Neural progenitor cell (in vitro differentiated cells): ENCODE measurements around the gene BOD1L1. TPM values are rescaled to one million over a fixed set of nuclear protein-coding genes. Genes with fewer than 3 reads are reported as not detected.

Experiments
- DNase-seq: peaks from one replicate; pipeline ENCODE4 v3.0.0-alpha.2; 2016; ENCODE audit warnings: low spot score
- H2AFZ ChIP-seq: fragments of 200-600 bp; sonication (generic); replicated peaks from 2 replicates; pipeline ENCODE4 v1.6.1; 2016; ENCODE audit warnings: antibody characterized with exemption
- H3F3A ChIP-seq: fragments of 200-600 bp; sonication (generic); 2 replicates; pipeline ENCODE4 v1.6.1; 2016; ENCODE audit warnings: antibody characterized with exemption, low read depth
- H3K27ac ChIP-seq: fragments of 200-600 bp; sonication (generic); 2 replicates; pipeline ENCODE4 v1.5.1; 2016; ENCODE audit warnings: mild to moderate bottlenecking
- H3K27me3 ChIP-seq: fragments of 200-600 bp; sonication (generic); 2 replicates; pipeline ENCODE4 v1.6.1; 2016; ENCODE audit warnings: mild to moderate bottlenecking, moderate library complexity
- H3K36me3 ChIP-seq: fragments of 200-600 bp; sonication (generic); 2 replicates; pipeline ENCODE4 v1.5.1; 2016
- H3K4me1 ChIP-seq: fragments of 200-600 bp; sonication (generic); 2 replicates; pipeline ENCODE4 v1.6.1; 2016; ENCODE audit warnings: mixed run types
- H3K4me2 ChIP-seq: fragments of 200-600 bp; sonication (generic); 2 replicates; pipeline ENCODE4 v1.6.1; 2016
- H3K4me3 ChIP-seq: fragments of 200-600 bp; sonication (generic); 2 replicates; pipeline ENCODE4 v1.5.1; 2016
- H3K79me2 ChIP-seq: fragments of 200-600 bp; sonication (generic); 2 replicates; pipeline ENCODE4 v1.6.1; 2016; ENCODE audit warnings: low read depth
- H3K9ac ChIP-seq: fragments of 200-600 bp; sonication (generic); 2 replicates; pipeline ENCODE4 v1.6.1; 2016
- H3K9me3 ChIP-seq: fragments of 200-600 bp; sonication (generic); 2 replicates; pipeline ENCODE4 v1.5.1; 2016; ENCODE audit warnings: low read depth
- H4K20me1 ChIP-seq: fragments of 200-600 bp; sonication (generic); 2 replicates; pipeline ENCODE4 v1.6.1; 2016; ENCODE audit warnings: low read depth
- H3K27ac Mint-ChIP-seq: 3 replicates; pipeline ENCODE4 v1.8.0; 2021; ENCODE audit warnings: mixed read lengths
- H3K27me3 Mint-ChIP-seq: 2 replicates; pipeline ENCODE4 v1.8.0; 2022; ENCODE audit warnings: low read depth, mild to moderate bottlenecking, inconsistent platforms, moderate library complexity, mixed read lengths; ENCODE audit not compliant: insufficient read depth
- H3K36me3 Mint-ChIP-seq: 3 replicates; pipeline ENCODE4 v1.8.0; 2021; ENCODE audit warnings: mixed read lengths
- H3K4me1 Mint-ChIP-seq: 3 replicates; pipeline ENCODE4 v1.8.0; 2021; ENCODE audit warnings: mixed read lengths
- H3K4me3 Mint-ChIP-seq: 3 replicates; pipeline ENCODE4 v1.8.0; 2021; ENCODE audit warnings: mild to moderate bottlenecking, moderate library complexity, mixed read lengths
- H3K9me3 Mint-ChIP-seq: 3 replicates; pipeline ENCODE4 v1.8.0; 2020; ENCODE audit warnings: mixed read lengths
- EZH2 ChIP-seq: fragments of 200-600 bp; sonication (generic); IDR thresholded peaks from 2 replicates; pipeline ENCODE4 v1.6.1; 2017; ENCODE audit warnings: antibody characterized with exemption, mild to moderate bottlenecking, moderate library complexity
- EZH2phosphoT487 ChIP-seq: fragments of 200-600 bp; sonication (generic); IDR thresholded peaks from 2 replicates; pipeline ENCODE4 v1.6.1; 2017; ENCODE audit warnings: antibody characterized with exemption
- total RNA-seq: library from RNA; depleted of rRNA; stranded (reverse); fragments of >200 nt; gene quantifications from 2 replicates; pipeline ENCODE4 v1.2.3, GENCODE V29; 2015; ENCODE audit warnings: low replicate concordance
- TF ChIP-seq, protein P1 (sequence below): fragments of 200-600 bp; sonication (generic); IDR thresholded peaks from 2 replicates; pipeline ENCODE4 v1.5.1; 2017; ENCODE audit warnings: antibody characterized with exemption, mild to moderate bottlenecking

The BOD1L1 gene
- total RNA-seq, 1 donor from 2014 or later: 32.5 TPM

DNA sequence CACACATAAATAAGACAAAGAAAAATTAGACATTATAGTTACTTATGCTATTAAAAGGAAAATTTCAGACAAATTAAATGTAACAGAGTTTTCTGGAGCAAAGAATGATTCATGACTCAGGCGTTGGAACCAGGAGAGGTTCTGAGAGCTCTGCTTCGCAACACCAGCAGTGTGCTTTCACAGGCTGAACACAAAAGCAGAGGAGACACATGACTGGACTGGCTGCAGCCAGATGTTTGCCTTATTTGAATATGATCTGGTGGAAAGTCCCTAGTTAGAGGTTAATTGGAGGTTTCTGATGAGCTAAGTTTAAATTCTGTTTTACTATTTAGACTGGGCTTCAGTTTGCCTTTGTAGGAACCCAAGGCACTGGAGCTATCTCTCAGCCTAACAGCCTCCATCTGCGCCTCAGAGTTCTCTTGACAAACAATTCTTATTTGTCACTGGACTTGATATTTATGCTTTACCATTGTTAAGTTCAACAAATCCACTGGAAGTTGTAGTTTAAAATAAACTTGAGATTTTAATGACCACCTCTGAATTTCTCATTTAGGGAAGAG lies 16.2 kb downstream of the BOD1L1 start:
- H3K4me1 Mint-ChIP-seq: no peaks in the 10 kb centered on the region
- Histone ChIP-seq H4K20me1 (no peaks in the 10 kb centered on the region), H3K4me2 (no peak overlapping the region), H3K27me3 (no peaks in the 10 kb centered on the region), H3F3A (no peaks in the 10 kb centered on the region), H3K27ac (no peak overlapping the region), H3K9ac (no peak overlapping the region), H3K4me1 (no peaks in the 10 kb centered on the region), H3K4me3 (no peak overlapping the region), H2AFZ (no peak overlapping the region), H3K79me2 (no peaks in the 10 kb centered on the region), H3K36me3 (peaks cover 27% of the 10 kb centered on the region), H3K9me3 (no peaks in the 10 kb centered on the region)
- TF ChIP-seq EZH2phosphoT487: no peak
- TF ChIP-seq, protein P1, sequence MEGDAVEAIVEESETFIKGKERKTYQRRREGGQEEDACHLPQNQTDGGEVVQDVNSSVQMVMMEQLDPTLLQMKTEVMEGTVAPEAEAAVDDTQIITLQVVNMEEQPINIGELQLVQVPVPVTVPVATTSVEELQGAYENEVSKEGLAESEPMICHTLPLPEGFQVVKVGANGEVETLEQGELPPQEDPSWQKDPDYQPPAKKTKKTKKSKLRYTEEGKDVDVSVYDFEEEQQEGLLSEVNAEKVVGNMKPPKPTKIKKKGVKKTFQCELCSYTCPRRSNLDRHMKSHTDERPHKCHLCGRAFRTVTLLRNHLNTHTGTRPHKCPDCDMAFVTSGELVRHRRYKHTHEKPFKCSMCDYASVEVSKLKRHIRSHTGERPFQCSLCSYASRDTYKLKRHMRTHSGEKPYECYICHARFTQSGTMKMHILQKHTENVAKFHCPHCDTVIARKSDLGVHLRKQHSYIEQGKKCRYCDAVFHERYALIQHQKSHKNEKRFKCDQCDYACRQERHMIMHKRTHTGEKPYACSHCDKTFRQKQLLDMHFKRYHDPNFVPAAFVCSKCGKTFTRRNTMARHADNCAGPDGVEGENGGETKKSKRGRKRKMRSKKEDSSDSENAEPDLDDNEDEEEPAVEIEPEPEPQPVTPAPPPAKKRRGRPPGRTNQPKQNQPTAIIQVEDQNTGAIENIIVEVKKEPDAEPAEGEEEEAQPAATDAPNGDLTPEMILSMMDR: no peak
- TF ChIP-seq EZH2: no peak
- no peaks in the 10 kb centered on the region for H3K9me3 Mint-ChIP-seq
- H3K27me3 Mint-ChIP-seq: no peaks in the 10 kb centered on the region
- H3K4me3 Mint-ChIP-seq: no peak overlapping the region
- H3K36me3 Mint-ChIP-seq: peaks cover 8% of the 10 kb centered on the region
- no peak overlapping the region for H3K27ac Mint-ChIP-seq
- no peak for DNase-seq

DNA sequence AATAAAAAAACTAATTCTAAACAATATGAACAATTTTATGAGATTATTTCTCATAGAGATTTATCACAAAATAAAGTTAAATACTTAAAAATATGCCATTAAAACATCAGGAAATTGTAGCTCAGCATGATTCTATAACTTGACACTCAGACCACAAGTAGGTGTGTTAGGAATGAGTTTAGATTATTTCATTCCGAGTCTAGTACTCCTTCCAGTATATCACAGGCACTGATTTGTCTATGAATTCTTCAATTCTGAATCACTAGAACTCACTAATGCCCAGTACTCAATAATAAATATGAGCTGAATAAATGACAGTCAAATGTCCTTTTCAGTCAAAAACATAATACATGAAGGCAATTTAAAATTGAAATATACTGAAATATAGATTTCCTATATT lies 22.2 kb downstream of the BOD1L1 start:
- peaks cover 9% of the 10 kb centered on the region for H3K36me3 ChIP-seq
- Mint-ChIP-seq H3K9me3 (no peaks in the 10 kb centered on the region), H3K36me3 (peaks cover 38% of the 10 kb centered on the region)

GRCh38 chr4:13601848-13602247 lies 25.7 kb downstream of the BOD1L1 start:
- peaks cover 2% of the 10 kb centered on the region for H3K27me3 Mint-ChIP-seq
- Histone ChIP-seq H3K27ac (no peak overlapping the region), H2AFZ (no peak overlapping the region), H3K36me3 (peaks cover 7% of the 10 kb centered on the region), H3K4me2 (no peak overlapping the region), H3K9ac (no peak overlapping the region), H3K9me3 (no peaks in the 10 kb centered on the region), H3K79me2 (no peaks in the 10 kb centered on the region), H3F3A (no peaks in the 10 kb centered on the region), H3K27me3 (no peaks in the 10 kb centered on the region), H3K4me3 (no peak overlapping the region), H4K20me1 (no peaks in the 10 kb centered on the region), H3K4me1 (no peaks in the 10 kb centered on the region)
- H3K36me3 Mint-ChIP-seq: peaks cover 47% of the 10 kb centered on the region
- no peak for TF ChIP-seq EZH2
- no peak for DNase-seq
- no peak overlapping the region for H3K4me3 Mint-ChIP-seq
- H3K9me3 Mint-ChIP-seq: no peaks in the 10 kb centered on the region
- no peak overlapping the region for H3K27ac Mint-ChIP-seq
- no peaks in the 10 kb centered on the region for H3K4me1 Mint-ChIP-seq

More for the DNA sequence above, 22.2 kb downstream of the BOD1L1 start:
- Mint-ChIP-seq H3K4me3 (no peak overlapping the region), H3K27me3 (peaks cover 1% of the 10 kb centered on the region), H3K4me1 (no peaks in the 10 kb centered on the region), H3K27ac (no peak overlapping the region)
- no peak for DNase-seq
- Histone ChIP-seq H4K20me1 (no peaks in the 10 kb centered on the region), H3K27me3 (no peaks in the 10 kb centered on the region), H3K27ac (no peak overlapping the region), H3K4me1 (no peaks in the 10 kb centered on the region), H3K9ac (no peak overlapping the region), H3K4me2 (no peak overlapping the region), H3F3A (no peaks in the 10 kb centered on the region), H3K4me3 (no peak overlapping the region), H2AFZ (no peak overlapping the region), H3K9me3 (no peaks in the 10 kb centered on the region), H3K79me2 (no peaks in the 10 kb centered on the region)
- TF ChIP-seq, protein P1: no peak
- no peak for TF ChIP-seq EZH2
- TF ChIP-seq EZH2phosphoT487: no peak

DNA sequence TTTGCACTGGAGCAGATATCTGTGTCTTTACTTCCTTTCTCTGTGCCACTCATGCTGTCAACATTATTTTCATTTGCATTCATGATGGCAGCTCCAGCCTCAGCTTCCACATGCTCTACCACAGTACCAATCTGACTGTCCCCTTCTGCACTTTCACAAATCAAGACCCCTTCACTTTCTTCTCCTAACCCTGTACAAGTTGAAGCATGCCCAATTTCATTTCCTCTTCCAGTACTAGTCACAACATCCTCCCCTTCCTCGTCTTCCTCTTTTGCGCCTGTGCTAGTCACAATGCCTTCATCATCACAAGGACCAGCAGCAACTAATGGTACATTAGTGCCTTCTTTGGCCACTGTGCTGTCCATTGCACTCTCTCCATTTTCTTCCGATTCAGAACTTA lies 26.5 kb downstream of the BOD1L1 start:
- H3K9me3 Mint-ChIP-seq: no peaks in the 10 kb centered on the region

More for the DNA sequence above, 26.5 kb downstream of the BOD1L1 start:
- H3K4me3 Mint-ChIP-seq: no peak overlapping the region
- no peak for DNase-seq
- Histone ChIP-seq H3K79me2 (no peaks in the 10 kb centered on the region), H3K4me2 (no peak overlapping the region), H3F3A (no peaks in the 10 kb centered on the region), H3K9ac (no peak overlapping the region), H2AFZ (no peak overlapping the region), H3K4me1 (no peaks in the 10 kb centered on the region), H3K4me3 (no peak overlapping the region), H3K36me3 (no peaks in the 10 kb centered on the region), H3K27me3 (no peaks in the 10 kb centered on the region), H3K9me3 (no peaks in the 10 kb centered on the region), H4K20me1 (no peaks in the 10 kb centered on the region), H3K27ac (no peak overlapping the region)
- TF ChIP-seq EZH2phosphoT487 (no peak), EZH2 (no peak)
- TF ChIP-seq, protein P1: no peak
- no peaks in the 10 kb centered on the region for H3K4me1 Mint-ChIP-seq
- peaks cover 2% of the 10 kb centered on the region for H3K27me3 Mint-ChIP-seq
- H3K27ac Mint-ChIP-seq: no peak overlapping the region
- peaks cover 44% of the 10 kb centered on the region for H3K36me3 Mint-ChIP-seq
